ENCODE results near the gene HOXA13.

DNA sequence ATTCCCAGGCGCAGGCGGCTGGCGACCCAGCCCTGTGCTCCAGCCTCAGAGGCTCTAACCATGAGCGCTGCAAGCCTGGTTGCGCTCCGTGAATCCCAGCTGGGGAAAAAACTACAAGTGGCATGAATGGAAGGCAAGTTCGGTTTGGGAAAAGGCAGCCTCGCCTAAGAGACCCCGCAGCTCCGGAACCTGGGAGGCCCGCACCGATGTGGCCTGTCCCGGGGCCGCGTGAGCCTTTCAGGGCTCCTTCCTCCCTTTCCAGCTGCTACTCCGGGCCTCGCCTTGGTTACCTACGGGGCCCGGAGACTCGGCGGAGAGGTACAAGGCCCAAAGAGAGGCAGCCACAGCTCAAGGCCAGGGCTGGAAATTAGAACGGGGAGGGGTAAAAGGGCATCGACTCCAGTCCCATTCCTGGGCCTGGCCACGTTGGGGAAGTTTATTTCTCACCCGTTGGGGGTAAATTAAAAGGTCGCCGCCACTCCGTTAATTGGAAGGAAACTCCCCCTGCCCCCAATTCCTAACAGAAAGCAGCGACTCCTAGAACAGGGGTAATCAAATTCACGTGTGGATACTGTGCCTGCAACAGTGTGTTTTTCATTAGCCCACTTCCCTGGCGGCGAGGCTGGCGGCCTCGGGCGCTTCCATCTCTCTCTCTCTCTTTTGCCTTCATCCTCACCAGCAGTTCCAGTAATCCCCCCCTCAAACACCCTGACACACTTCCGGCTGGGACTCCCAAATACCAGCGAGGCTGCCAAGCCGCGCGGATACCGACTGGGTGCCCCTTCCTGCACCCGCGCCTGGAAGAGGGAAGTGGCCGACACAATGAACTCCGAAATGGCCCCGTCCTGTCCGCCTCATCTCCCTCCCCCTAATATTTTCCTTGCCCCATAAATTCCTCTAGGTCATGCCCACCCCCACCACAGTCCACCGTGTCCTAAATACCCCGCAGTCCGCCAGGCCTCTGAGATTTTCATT is 33.1 kb downstream of the HOXA13 start:
- TF ChIP-seq, protein P1, sequence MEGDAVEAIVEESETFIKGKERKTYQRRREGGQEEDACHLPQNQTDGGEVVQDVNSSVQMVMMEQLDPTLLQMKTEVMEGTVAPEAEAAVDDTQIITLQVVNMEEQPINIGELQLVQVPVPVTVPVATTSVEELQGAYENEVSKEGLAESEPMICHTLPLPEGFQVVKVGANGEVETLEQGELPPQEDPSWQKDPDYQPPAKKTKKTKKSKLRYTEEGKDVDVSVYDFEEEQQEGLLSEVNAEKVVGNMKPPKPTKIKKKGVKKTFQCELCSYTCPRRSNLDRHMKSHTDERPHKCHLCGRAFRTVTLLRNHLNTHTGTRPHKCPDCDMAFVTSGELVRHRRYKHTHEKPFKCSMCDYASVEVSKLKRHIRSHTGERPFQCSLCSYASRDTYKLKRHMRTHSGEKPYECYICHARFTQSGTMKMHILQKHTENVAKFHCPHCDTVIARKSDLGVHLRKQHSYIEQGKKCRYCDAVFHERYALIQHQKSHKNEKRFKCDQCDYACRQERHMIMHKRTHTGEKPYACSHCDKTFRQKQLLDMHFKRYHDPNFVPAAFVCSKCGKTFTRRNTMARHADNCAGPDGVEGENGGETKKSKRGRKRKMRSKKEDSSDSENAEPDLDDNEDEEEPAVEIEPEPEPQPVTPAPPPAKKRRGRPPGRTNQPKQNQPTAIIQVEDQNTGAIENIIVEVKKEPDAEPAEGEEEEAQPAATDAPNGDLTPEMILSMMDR (optimal IDR thresholded peaks at IDR 0.05 in 1 of 3, IDR thresholded peaks at IDR 0.05 in 1 of 3, conservative IDR thresholded peaks at IDR 0.05 in 1 of 3; ENCODE audit: extremely low read depth in 1 of 3, insufficient read depth in 2 of 3, low read length in 3 of 3) = no peak
- no peak for TF ChIP-seq EZH2 (IDR thresholded peaks at IDR 0.05; ENCODE audit: low read length)

Measured in keratinocyte (primary cell).